Neural progenitor cell (in vitro differentiated cells): Measurements from ENCODE around the gene ZNF225.

Experiments used
- CTCF ChIP-seq: fragments of 200-600 bp; sonication (generic); IDR thresholded peaks from 2 replicates; pipeline ENCODE4 v1.5.1; 2017; ENCODE audit warnings: antibody characterized with exemption, mild to moderate bottlenecking
- EZH2phosphoT487 ChIP-seq: fragments of 200-600 bp; sonication (generic); IDR thresholded peaks from 2 replicates; pipeline ENCODE4 v1.6.1; 2017; ENCODE audit warnings: antibody characterized with exemption

GRCh38 chr19:44076325-44076724 lies 36.9 kb upstream of the ZNF225 start:
- no peak for TF ChIP-seq CTCF
- TF ChIP-seq EZH2phosphoT487 = no peak
